ENCODE data around the gene TPK1. TPM values are rescaled to one million over a fixed set of nuclear protein-coding genes. Genes with fewer than 3 reads are reported as not detected.

TPK1 gene
- total RNA-seq, 5 donors from 2014 or later (not counting 1 experiment from before 2014, with no cell fraction given) = 19.1 to 31.6 (median 22.0) TPM

DNA sequence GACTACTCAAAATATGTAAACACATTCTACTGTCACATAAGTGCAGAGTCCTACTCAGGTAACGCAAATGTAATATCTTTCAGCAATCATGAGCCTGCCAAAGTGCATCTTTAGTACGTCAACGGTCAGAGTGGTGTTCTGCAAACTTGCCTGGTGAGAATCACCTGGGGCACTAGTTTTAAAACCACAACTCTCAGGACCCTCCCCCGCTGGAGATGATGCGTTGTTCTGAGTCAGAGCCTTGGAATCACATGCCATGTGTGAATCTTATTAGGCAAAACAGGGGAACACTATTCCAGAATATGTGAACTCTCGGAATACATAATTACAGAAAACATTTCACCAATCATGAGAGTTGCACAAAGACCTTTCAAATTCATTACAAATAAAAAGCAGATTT is 115.7 kb downstream of the TPK1 start:
- POLR2A ChIA-PET = interaction anchor here in 1 of 2 donors (0.5 kb wide), 1 partner anchor 19 kb away, joined by 9 read pairs; no protein-coding TSS in a partner anchor
- Histone ChIP-seq H3K4me1 (ENCODE audit: control insufficient read depth in 1 of 2, extremely low read depth in 1 of 2, insufficient read depth in 2 of 2, low read length in 2 of 2) (no peaks in the 10 kb centered on the region), H3K27me3 (replicated peaks in 1 of 2; ENCODE audit: control insufficient read depth in 2 of 2, extremely low read depth in 1 of 2, insufficient read depth in 2 of 2, low read length in 1 of 2) (no peaks in the 10 kb centered on the region), H3K4me3 (ENCODE audit: control insufficient read depth in 1 of 2, extremely low read depth in 1 of 2, low read length in 1 of 2) (no peak overlapping the region), H3K36me3 (ENCODE audit: control insufficient read depth in 2 of 2, extremely low read depth in 1 of 2, insufficient read depth in 1 of 2, low read length in 1 of 2) (no peaks in the 10 kb centered on the region), H3K27ac (ENCODE audit: low read length) (no peak overlapping the region), H3K9me3 (no peaks in the 10 kb centered on the region)
- H3K4me1 Mint-ChIP-seq = peaks cover under 1 to 6% (median 3%) of the 10 kb centered on the region in 3 donors
- no peaks in the 10 kb centered on the region for H3K27me3 Mint-ChIP-seq
- WGBS (ENCODE audit: insufficient coverage) = 88% methylated on average over 4 of the region's 6 CpGs
- H3K27ac Mint-ChIP-seq = no peak overlapping the region
- H3K9me3 Mint-ChIP-seq = peaks cover 0 to 15% (median 6%) of the 10 kb centered on the region in 3 donors
- CTCF ChIA-PET = interaction anchor here (0.6 to 1.0 kb wide), 2 partner anchors 10 to 12 kb away, joined by 3 read pairs; no protein-coding TSS in a partner anchor
- no peak for ATAC-seq (replicated peaks in 1 of 4)
- peaks cover 37% of the 10 kb centered on the region for H3K36me3 Mint-ChIP-seq
- no peak for DNase-seq
- H3K4me3 Mint-ChIP-seq = no peak overlapping the region

DNA sequence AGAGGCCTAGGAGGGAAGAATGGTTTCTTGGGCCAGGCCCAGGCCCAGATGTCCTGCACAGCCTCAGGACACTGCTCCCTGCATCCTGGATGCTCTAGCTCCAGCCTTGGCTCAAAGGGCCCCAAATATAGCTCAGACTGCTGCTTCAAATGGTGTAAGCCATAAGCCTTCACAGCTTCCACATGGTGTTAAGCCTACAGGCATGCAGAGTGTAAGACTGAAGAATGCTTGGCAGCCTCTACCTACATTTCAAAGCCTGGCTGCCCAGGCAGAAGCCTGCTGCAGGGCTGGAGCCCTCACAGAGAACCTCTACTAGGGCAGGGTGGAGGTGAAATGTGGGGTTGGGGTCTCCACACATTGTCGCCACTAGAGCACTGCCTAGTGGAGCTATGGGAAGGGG is 118.1 kb downstream of the TPK1 start:
- ATAC-seq (replicated peaks in 1 of 4) (no peak), DNase-seq (no peak)
- Mint-ChIP-seq H3K4me1 (peaks cover 15 to 19% (median 19%) of the 10 kb centered on the region in 3 donors), H3K36me3 (peaks cover 43% of the 10 kb centered on the region), H3K4me3 (no peak overlapping the region), H3K27ac (no peak overlapping the region), H3K9me3 (peaks cover 0 to 15% (median 6%) of the 10 kb centered on the region in 3 donors), H3K27me3 (no peaks in the 10 kb centered on the region)
- Histone ChIP-seq H3K9me3 (no peaks in the 10 kb centered on the region), H3K27me3 (replicated peaks in 1 of 2; ENCODE audit: control insufficient read depth in 2 of 2, extremely low read depth in 1 of 2, insufficient read depth in 2 of 2, low read length in 1 of 2) (no peaks in the 10 kb centered on the region), H3K36me3 (ENCODE audit: control insufficient read depth in 2 of 2, extremely low read depth in 1 of 2, insufficient read depth in 1 of 2, low read length in 1 of 2) (no peaks in the 10 kb centered on the region), H3K27ac (ENCODE audit: low read length) (no peak overlapping the region), H3K4me3 (ENCODE audit: control insufficient read depth in 1 of 2, extremely low read depth in 1 of 2, low read length in 1 of 2) (no peak overlapping the region), H3K4me1 (ENCODE audit: control insufficient read depth in 1 of 2, extremely low read depth in 1 of 2, insufficient read depth in 2 of 2, low read length in 2 of 2) (no peaks in the 10 kb centered on the region)
- POLR2A ChIA-PET = no interaction called here
- CTCF ChIA-PET = no interaction called here
- 100% methylated on average over 1 of the region's 1 CpG for WGBS (ENCODE audit: insufficient coverage)

DNA sequence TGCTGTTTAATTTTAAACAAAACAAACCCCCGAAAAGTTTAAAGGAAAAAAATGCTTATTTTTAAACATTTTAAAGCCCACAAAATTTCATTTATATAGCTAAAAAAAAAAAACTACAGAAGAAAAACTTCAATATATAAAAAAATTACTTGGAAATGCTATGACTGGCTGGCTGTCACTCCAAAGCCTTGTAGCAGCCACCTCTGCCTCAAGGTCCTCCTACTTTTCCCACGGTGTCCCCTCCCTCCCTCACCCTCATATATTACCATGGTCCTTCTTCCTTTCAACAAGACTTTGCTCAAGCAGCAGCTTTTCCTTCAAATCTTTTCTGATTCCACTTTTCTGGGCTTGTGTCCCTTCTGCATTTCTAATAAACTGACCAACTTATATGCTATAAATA is 122.0 kb downstream of the TPK1 start:
- Histone ChIP-seq H3K27me3 (replicated peaks in 1 of 2; ENCODE audit: control insufficient read depth in 2 of 2, extremely low read depth in 1 of 2, insufficient read depth in 2 of 2, low read length in 1 of 2) (no peaks in the 10 kb centered on the region), H3K27ac (ENCODE audit: low read length) (no peak overlapping the region), H3K36me3 (ENCODE audit: control insufficient read depth in 2 of 2, extremely low read depth in 1 of 2, insufficient read depth in 1 of 2, low read length in 1 of 2) (no peaks in the 10 kb centered on the region), H3K4me3 (ENCODE audit: control insufficient read depth in 1 of 2, extremely low read depth in 1 of 2, low read length in 1 of 2) (no peak overlapping the region), H3K9me3 (no peaks in the 10 kb centered on the region), H3K4me1 (ENCODE audit: control insufficient read depth in 1 of 2, extremely low read depth in 1 of 2, insufficient read depth in 2 of 2, low read length in 2 of 2) (no peaks in the 10 kb centered on the region)
- ChIA-PET POLR2A (interaction anchor here (0.5 to 0.6 kb wide), 2 partner anchors 137 to 226 kb away, joined by 4 to 6 read pairs; no protein-coding TSS in a partner anchor), CTCF (interaction anchor here in 1 of 2 donors (0.6 kb wide), 1 partner anchor 8 kb away, joined by 3 read pairs; no protein-coding TSS in a partner anchor)
- H3K4me1 Mint-ChIP-seq = peaks cover 11 to 31% (median 21%) of the 10 kb centered on the region in 3 donors
- H3K27ac Mint-ChIP-seq = no peak overlapping the region
- no peak for DNase-seq
- H3K36me3 Mint-ChIP-seq = peaks cover 28% of the 10 kb centered on the region
- no peak for ATAC-seq (replicated peaks in 1 of 4)
- H3K9me3 Mint-ChIP-seq = peaks cover 0 to 6% (median 5%) of the 10 kb centered on the region in 3 donors
- H3K27me3 Mint-ChIP-seq = no peaks in the 10 kb centered on the region
- 100% methylated on average over 1 of the region's 2 CpGs for WGBS (ENCODE audit: insufficient coverage)
- no peak overlapping the region for H3K4me3 Mint-ChIP-seq

DNA sequence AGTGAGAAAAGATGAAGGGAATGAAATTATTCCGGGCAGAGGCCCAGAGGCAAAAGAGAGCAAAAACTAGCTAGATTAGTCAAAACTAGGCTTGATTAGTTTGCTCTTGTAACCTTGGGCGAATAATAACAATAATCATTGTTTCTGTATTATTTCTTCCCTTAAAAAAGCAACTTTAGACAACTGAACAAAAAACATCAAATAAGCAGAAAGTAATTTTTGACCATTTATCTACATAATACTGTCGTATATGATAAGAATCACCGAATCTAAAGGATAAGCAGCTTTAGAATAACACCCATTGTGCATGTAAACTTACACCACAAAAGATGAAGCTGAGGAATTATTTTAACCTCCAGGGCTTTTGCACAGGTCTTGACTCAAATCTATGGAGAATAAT is 125.1 kb downstream of the TPK1 start:
- no peak overlapping the region for H3K27ac Mint-ChIP-seq

DNA sequence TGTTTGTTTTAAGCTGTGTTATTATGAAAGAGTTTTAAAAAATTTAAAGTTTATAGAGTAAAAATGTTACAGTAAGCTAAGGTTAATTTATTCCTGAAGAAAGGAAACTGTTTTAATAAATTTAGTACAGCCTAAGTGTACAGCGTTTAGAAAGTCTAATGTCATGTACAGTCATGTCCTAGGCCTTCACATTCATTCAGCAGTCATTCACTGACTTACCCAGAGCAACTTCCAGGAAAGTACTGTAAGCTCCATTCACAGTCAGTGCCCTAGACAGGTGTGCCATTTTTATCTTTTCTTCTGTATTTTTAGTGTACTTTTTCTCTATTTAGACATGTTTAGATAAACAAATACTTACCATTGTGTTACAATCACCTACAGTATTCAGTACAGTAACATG is 126.8 kb downstream of the TPK1 start:
- CTCF ChIA-PET = interaction anchor here in 1 of 2 donors (1.0 kb wide), 1 partner anchor 26 kb away, joined by 3 read pairs; no protein-coding TSS in a partner anchor
- peaks cover 8 to 24% (median 10%) of the 10 kb centered on the region in 3 donors for H3K4me1 Mint-ChIP-seq
- DNase-seq = no peak

More for the DNA sequence above, 125.1 kb downstream of the TPK1 start:
- Histone ChIP-seq H3K27me3 (replicated peaks in 1 of 2; ENCODE audit: control insufficient read depth in 2 of 2, extremely low read depth in 1 of 2, insufficient read depth in 2 of 2, low read length in 1 of 2) (no peaks in the 10 kb centered on the region), H3K4me3 (ENCODE audit: control insufficient read depth in 1 of 2, extremely low read depth in 1 of 2, low read length in 1 of 2) (no peak overlapping the region), H3K4me1 (ENCODE audit: control insufficient read depth in 1 of 2, extremely low read depth in 1 of 2, insufficient read depth in 2 of 2, low read length in 2 of 2) (no peaks in the 10 kb centered on the region), H3K36me3 (ENCODE audit: control insufficient read depth in 2 of 2, extremely low read depth in 1 of 2, insufficient read depth in 1 of 2, low read length in 1 of 2) (no peaks in the 10 kb centered on the region), H3K9me3 (no peaks in the 10 kb centered on the region), H3K27ac (ENCODE audit: low read length) (no peak overlapping the region)
- Mint-ChIP-seq H3K4me3 (no peak overlapping the region), H3K36me3 (peaks cover 17% of the 10 kb centered on the region), H3K27me3 (no peaks in the 10 kb centered on the region), H3K4me1 (peaks cover 13 to 31% (median 21%) of the 10 kb centered on the region in 3 donors), H3K9me3 (no peaks in the 10 kb centered on the region)
- ATAC-seq (replicated peaks in 1 of 4) = no peak
- WGBS (ENCODE audit: insufficient coverage) = no CpG with 5 or more reads among the region's 4 CpGs
- ChIA-PET POLR2A (no interaction called here), CTCF (no interaction called here)
- DNase-seq = no peak

DNA sequence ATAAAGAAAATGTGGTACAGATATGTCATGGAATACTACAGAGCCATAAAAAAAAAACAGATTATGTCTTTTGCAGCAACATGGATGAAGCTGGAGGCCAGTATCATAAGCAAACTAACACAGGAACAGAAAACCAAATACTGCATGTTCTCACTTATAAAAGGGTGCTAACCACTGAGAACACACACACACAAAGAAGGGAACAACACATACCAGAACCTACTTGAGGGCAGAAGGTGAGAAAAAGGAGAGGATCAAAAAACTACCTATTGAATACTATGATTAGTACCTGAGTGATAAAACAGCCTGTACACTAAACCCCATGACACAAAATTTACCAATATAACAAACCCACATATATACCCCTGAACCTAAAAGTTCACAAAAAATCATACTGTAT is 144.6 kb downstream of the TPK1 start:
- Histone ChIP-seq H3K27me3 (replicated peaks in 1 of 2; ENCODE audit: control insufficient read depth in 2 of 2, extremely low read depth in 1 of 2, insufficient read depth in 2 of 2, low read length in 1 of 2) (no peaks in the 10 kb centered on the region), H3K27ac (ENCODE audit: low read length) (no peak overlapping the region), H3K4me1 (ENCODE audit: control insufficient read depth in 1 of 2, extremely low read depth in 1 of 2, insufficient read depth in 2 of 2, low read length in 2 of 2) (no peaks in the 10 kb centered on the region), H3K9me3 (no peaks in the 10 kb centered on the region), H3K4me3 (ENCODE audit: control insufficient read depth in 1 of 2, extremely low read depth in 1 of 2, low read length in 1 of 2) (no peak overlapping the region), H3K36me3 (ENCODE audit: control insufficient read depth in 2 of 2, extremely low read depth in 1 of 2, insufficient read depth in 1 of 2, low read length in 1 of 2) (no peaks in the 10 kb centered on the region)
- ATAC-seq (replicated peaks in 1 of 4) (no peak), DNase-seq (no peak)
- Mint-ChIP-seq H3K4me3 (no peak overlapping the region), H3K27me3 (no peaks in the 10 kb centered on the region), H3K9me3 (peaks cover 0 to 6% (median 0%) of the 10 kb centered on the region in 3 donors), H3K27ac (no peak overlapping the region), H3K36me3 (peaks cover 14% of the 10 kb centered on the region), H3K4me1 (no peaks in the 10 kb centered on the region)
- ChIA-PET POLR2A (no interaction called here), CTCF (no interaction called here)

More for the DNA sequence above, 126.8 kb downstream of the TPK1 start:
- Mint-ChIP-seq H3K27ac (no peak overlapping the region), H3K36me3 (peaks cover 24% of the 10 kb centered on the region), H3K4me3 (no peak overlapping the region), H3K27me3 (no peaks in the 10 kb centered on the region), H3K9me3 (no peaks in the 10 kb centered on the region)
- no peaks in the 10 kb centered on the region for H3K4me1 ChIP-seq (ENCODE audit: control insufficient read depth in 1 of 2, extremely low read depth in 1 of 2, insufficient read depth in 2 of 2, low read length in 2 of 2)
- POLR2A ChIA-PET = no interaction called here
- no peaks in the 10 kb centered on the region for H3K9me3 ChIP-seq
- no CpG with 5 or more reads among the region's 1 CpG for WGBS (ENCODE audit: insufficient coverage)
- H3K36me3 ChIP-seq (ENCODE audit: control insufficient read depth in 2 of 2, extremely low read depth in 1 of 2, insufficient read depth in 1 of 2, low read length in 1 of 2) = no peaks in the 10 kb centered on the region
- no peak overlapping the region for H3K4me3 ChIP-seq (ENCODE audit: control insufficient read depth in 1 of 2, extremely low read depth in 1 of 2, low read length in 1 of 2)
- no peaks in the 10 kb centered on the region for H3K27me3 ChIP-seq (replicated peaks in 1 of 2; ENCODE audit: control insufficient read depth in 2 of 2, extremely low read depth in 1 of 2, insufficient read depth in 2 of 2, low read length in 1 of 2)
- H3K27ac ChIP-seq (ENCODE audit: low read length) = no peak overlapping the region
- ATAC-seq (replicated peaks in 1 of 4) = no peak

All from T-cell (primary cell).